H1 (cell line): ENCODE results near the gene AP1S3. TPM values are rescaled to one million over a fixed set of nuclear protein-coding genes. Genes with fewer than 3 reads are reported as not detected.

Source experiments
- RBBP5 ChIP-seq: IDR thresholded peaks from 2 replicates; pipeline ENCODE4 v1.7.1; 2012; ENCODE audit warnings: low read depth, mild to moderate bottlenecking, inconsistent platforms, low read length, moderate library complexity, borderline replicate concordance
- TAF1 ChIP-seq: IDR thresholded peaks from 2 replicates; pipeline ENCODE4 v1.6.1; 2011; ENCODE audit warnings: mild to moderate bottlenecking, low read depth, low read length
- USF2 ChIP-seq: IDR thresholded peaks from 2 replicates; pipeline ENCODE4 v1.6.1; 2011; ENCODE audit warnings: low read length, improper control_type of control experiment
- polyA plus RNA-seq, 7 experiments: library from polyadenylated mRNA; depleted of rRNA in 3 of 7; stranded (reverse) in 5 of 7; unstranded in 2 of 7; fragments of >200 nt in 5 of 7; fragments of 200-250 nt in 2 of 7; gene quantifications; 1 replicate in 5 of 7; 2 replicates in 1 of 7; 4 replicates in 1 of 7; pipeline versions ENCODE4 v1.2.1 to v1.2.3, GENCODE V29; 2011 to 2013; ENCODE audit warnings: missing spikeins in 2 of 7, mixed read lengths in 2 of 7
- total RNA-seq: library from RNA; stranded (reverse); fragmentation: NEBNext Ultra II Directional; extraction: Animal tissue kit (Norgen Biotek cat#: 25700); gene quantifications from 2 replicates; pipeline ENCODE4 v1.2.1, GENCODE V29; 2021

AP1S3 gene
- total and polyA plus RNA-seq, 2 of the 8 experiments (the other 6 are each of a cell fraction or from before 2014, with no cell fraction given), result 3.9 to 20.2 TPM

- peak; percentile 75 for TF ChIP-seq TAF1
- no peak for TF ChIP-seq USF2
- TF ChIP-seq RBBP5, result no peak
Observed at GRCh38 chr2:223723954-223724411, 113.4 kb downstream of the AP1S3 start (continued).
